Measurements from ENCODE around the gene HNRNPH3. TPM values are rescaled to one million over a fixed set of nuclear protein-coding genes. Genes with fewer than 3 reads are reported as not detected.
A peak's percentile ranks its signal among the peaks of the same experiment; 100 is the strongest.

HNRNPH3 gene
- polyA plus RNA-seq, 4 donors, result 117 to 229 (median 139) TPM

DNA sequence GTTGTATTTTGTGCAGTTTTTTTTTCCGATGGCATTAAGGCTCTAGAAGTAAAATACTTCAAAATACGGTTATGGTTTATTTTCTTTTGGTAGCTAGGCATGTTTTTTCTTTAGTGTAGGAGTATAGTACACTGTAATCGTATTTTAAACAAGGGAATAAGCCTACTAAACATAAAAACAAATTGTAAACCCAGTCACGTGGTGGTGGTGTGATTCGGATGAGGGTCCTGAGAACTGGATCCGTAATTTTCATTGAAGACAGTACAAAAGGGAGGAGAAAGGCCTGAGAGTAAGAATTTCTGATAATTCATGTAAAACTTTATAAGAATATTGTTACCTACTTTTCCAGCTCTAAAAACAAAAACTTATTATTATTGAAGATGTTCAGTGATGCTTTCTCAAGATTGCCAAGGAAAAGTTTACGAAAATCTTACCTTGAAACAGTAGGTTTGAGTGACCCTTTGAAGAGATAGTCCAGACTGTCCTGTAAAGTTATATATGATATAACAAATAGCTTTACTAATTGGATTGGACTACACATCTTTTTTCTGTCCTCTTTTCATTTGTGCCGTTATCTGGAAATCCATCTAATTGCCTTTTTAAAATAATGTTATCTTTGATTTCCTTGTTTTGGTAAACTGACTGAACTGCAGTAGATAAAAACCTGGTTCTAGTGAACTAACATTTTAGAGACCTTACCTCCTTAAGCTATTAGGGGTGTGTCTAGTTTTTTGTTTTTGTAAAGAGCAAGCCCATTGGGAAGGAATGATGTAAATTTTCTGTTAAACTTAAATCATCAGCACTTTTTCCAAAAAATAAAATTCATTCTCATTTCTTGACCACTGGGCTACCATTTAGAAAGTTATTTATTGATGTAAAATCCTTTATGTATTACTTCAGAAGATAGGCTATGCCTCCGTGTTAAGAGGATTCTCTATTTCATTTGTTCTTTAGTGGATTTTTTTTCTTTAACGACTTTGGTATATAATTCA is 1.9 kb downstream of the HNRNPH3 start:
- H3K27me3 ChIP-seq (ENCODE audit: control insufficient read depth in 3 of 3, insufficient read depth in 3 of 3, low read length in 3 of 3), result no peaks in the 10 kb centered on the region
- WGBS, 3 donors, result 0 to 1% (median 1%) methylated on average over 10 of the region's 10 CpGs
- H3K4me1 ChIP-seq (ENCODE audit: control insufficient read depth in 3 of 3, insufficient read depth in 2 of 3, low read depth in 1 of 3, low read length in 2 of 3), result peaks cover 5 to 24% (median 15%) of the 10 kb centered on the region in 3 donors
- peaks cover 0 to 6% (median 2%) of the 10 kb centered on the region in 3 donors for H3K36me3 ChIP-seq (ENCODE audit: control insufficient read depth in 3 of 3, insufficient read depth in 2 of 3, low read depth in 1 of 3, low read length in 3 of 3)
- no peaks in the 10 kb centered on the region for H3K9me3 ChIP-seq (ENCODE audit: control insufficient read depth in 2 of 2, insufficient read depth in 1 of 2, low read depth in 1 of 2, low read length in 1 of 2)
- H3K4me3 ChIP-seq (ENCODE audit: low read depth in 1 of 3, low read length in 3 of 3), result peak overlapping the region; percentile 20 to 89 (median 81)
- DNase-seq (no peak), FAIRE-seq (no peak)
- H3K27ac ChIP-seq (ENCODE audit: low read depth in 1 of 3, low read length in 2 of 3), result peak overlapping the region in 1 of 3 donors; percentile 94

DNA sequence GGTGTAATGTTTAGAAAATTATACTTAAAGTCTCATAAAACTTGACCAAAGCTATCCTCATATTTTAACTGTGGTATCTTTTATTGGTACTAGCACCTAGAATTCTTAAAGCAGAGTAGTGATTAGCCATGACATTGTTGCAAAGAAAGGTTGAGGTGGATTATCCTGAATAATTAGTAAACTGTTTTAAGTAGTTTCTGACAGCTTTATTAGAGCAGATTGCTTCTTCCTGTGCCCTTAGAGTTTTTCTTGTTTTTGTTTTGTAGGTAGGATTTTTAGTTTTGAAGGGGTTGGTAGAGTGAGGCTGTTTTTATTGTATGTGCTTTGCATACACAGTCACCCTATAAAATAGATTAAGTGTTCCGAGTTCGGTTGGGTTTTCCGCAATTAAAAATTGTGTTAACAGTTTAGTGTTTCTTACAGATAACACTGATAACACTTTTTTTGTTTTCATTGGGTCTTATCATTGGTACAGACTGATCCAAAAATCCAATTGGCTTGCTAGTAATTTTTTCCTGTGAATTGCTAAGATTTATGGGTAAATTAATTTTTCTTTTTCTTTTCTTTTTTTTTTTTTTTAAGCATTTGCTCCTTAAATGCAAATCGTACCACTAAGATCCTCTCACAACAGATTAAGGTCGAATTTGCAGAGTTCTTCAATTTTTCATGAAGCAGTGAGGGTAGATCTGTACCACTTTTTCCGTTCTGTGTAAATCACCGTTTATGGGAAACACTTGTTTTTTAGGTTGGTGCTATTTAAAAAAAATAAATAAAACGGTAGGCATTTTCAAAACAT is 3.0 kb downstream of the HNRNPH3 start:
- Histone ChIP-seq H3K4me1 (ENCODE audit: control insufficient read depth in 3 of 3, insufficient read depth in 2 of 3, low read depth in 1 of 3, low read length in 2 of 3) (peaks cover 5 to 24% (median 12%) of the 10 kb centered on the region in 3 donors), H3K9me3 (ENCODE audit: control insufficient read depth in 2 of 2, insufficient read depth in 1 of 2, low read depth in 1 of 2, low read length in 1 of 2) (no peaks in the 10 kb centered on the region), H3K27me3 (ENCODE audit: control insufficient read depth in 3 of 3, insufficient read depth in 3 of 3, low read length in 3 of 3) (no peaks in the 10 kb centered on the region), H3K27ac (ENCODE audit: low read depth in 1 of 3, low read length in 2 of 3) (no peak overlapping the region), H3K4me3 (ENCODE audit: low read depth in 1 of 3, low read length in 3 of 3) (peak overlapping the region in 2 of 3 donors; percentile 48 to 89), H3K36me3 (ENCODE audit: control insufficient read depth in 3 of 3, insufficient read depth in 2 of 3, low read depth in 1 of 3, low read length in 3 of 3) (peaks cover under 1 to 6% (median 6%) of the 10 kb centered on the region in 3 donors)
- DNase-seq, result no peak
- FAIRE-seq, result no peak
- 2% methylated on average over 8 of the region's 8 CpGs for WGBS, 3 donors

DNA sequence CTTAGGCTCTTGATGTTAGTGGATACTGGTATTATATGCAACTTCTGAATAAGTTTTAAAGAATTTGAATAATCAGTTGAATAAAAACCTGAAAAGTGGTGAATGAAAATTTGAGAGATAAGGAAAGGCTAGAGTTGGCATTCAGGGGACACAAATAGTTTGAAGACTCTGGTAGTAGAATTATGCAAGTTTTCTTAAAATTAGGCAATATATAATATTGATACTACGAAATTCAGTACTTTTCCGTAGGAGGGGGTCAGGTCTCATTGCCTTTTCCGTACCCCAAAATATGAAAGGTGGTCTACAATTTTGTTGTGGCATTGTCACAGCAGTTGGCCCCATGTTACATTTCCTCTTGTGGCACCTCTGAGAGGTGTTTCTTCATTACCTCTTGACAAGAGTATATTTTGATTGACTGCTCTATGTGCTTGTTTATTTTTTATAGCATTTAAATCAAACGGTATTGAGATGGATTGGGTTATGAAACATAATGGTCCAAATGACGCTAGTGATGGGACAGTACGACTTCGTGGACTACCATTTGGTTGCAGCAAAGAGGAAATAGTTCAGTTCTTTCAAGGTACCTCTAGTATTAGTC is 5.0 kb downstream of the HNRNPH3 start:
- H3K4me1 ChIP-seq (ENCODE audit: control insufficient read depth in 3 of 3, insufficient read depth in 2 of 3, low read depth in 1 of 3, low read length in 2 of 3), result peaks cover 5 to 17% (median 12%) of the 10 kb centered on the region in 3 donors
- 29 to 55% (median 33%) methylated on average over 7 of the region's 7 CpGs for WGBS, 3 donors
- no peaks in the 10 kb centered on the region for H3K27me3 ChIP-seq (ENCODE audit: control insufficient read depth in 3 of 3, insufficient read depth in 3 of 3, low read length in 3 of 3)
- DNase-seq, result no peak
- FAIRE-seq, result no peak
- H3K4me3 ChIP-seq (ENCODE audit: low read depth in 1 of 3, low read length in 3 of 3), result no peak overlapping the region
- H3K36me3 ChIP-seq (ENCODE audit: control insufficient read depth in 3 of 3, insufficient read depth in 2 of 3, low read depth in 1 of 3, low read length in 3 of 3), result peaks cover 12 to 21% (median 13%) of the 10 kb centered on the region in 3 donors
- H3K27ac ChIP-seq (ENCODE audit: low read depth in 1 of 3, low read length in 2 of 3), result no peak overlapping the region
- no peaks in the 10 kb centered on the region for H3K9me3 ChIP-seq (ENCODE audit: control insufficient read depth in 2 of 2, insufficient read depth in 1 of 2, low read depth in 1 of 2, low read length in 1 of 2)

DNA sequence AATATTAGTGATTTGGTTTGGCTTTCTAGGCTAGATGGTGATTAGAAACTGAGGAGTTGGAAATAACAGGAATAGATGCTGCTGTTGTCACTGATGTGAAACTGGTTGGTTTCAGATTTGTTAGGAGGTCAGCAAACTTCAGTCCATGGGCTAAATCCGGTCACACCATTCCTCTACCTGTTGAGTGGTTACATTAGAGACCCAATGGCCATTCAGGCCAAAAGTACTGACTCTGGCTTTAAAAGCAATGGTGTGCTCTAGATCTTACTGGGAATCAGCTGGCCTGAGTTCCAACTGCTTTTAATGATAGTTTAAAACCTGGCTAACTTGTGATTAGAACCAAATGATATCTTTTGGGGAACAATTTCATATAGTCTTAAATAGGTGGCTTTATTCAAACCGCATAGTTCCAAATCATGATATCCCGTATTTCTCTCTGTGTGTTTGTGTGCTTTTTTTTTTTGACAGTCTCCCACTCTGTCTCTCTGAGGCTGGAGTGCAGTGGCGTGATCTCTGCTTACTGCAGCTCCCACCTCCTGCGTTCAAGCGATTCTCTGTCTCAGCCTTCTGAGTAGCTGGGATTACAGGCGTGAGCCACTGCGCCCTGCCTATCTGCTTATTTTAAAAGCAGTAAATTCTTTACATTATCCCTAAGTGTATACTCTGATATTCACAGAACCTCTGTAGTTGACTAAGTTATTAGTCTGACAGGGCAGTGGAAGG is 8.7 kb downstream of the HNRNPH3 start:
- 94 to 97% (median 94%) methylated on average over 8 of the region's 8 CpGs for WGBS, 3 donors
- DNase-seq, result no peak
- no peaks in the 10 kb centered on the region for H3K9me3 ChIP-seq (ENCODE audit: control insufficient read depth in 2 of 2, insufficient read depth in 1 of 2, low read depth in 1 of 2, low read length in 1 of 2)
- FAIRE-seq, result no peak
- peaks cover 15 to 25% (median 17%) of the 10 kb centered on the region in 3 donors for H3K36me3 ChIP-seq (ENCODE audit: control insufficient read depth in 3 of 3, insufficient read depth in 2 of 3, low read depth in 1 of 3, low read length in 3 of 3)
- no peak overlapping the region for H3K4me3 ChIP-seq (ENCODE audit: low read depth in 1 of 3, low read length in 3 of 3)
- H3K4me1 ChIP-seq (ENCODE audit: control insufficient read depth in 3 of 3, insufficient read depth in 2 of 3, low read depth in 1 of 3, low read length in 2 of 3), result peaks cover 5 to 17% (median 11%) of the 10 kb centered on the region in 3 donors
- no peak overlapping the region for H3K27ac ChIP-seq (ENCODE audit: low read depth in 1 of 3, low read length in 2 of 3)
- no peaks in the 10 kb centered on the region for H3K27me3 ChIP-seq (ENCODE audit: control insufficient read depth in 3 of 3, insufficient read depth in 3 of 3, low read length in 3 of 3)

DNA sequence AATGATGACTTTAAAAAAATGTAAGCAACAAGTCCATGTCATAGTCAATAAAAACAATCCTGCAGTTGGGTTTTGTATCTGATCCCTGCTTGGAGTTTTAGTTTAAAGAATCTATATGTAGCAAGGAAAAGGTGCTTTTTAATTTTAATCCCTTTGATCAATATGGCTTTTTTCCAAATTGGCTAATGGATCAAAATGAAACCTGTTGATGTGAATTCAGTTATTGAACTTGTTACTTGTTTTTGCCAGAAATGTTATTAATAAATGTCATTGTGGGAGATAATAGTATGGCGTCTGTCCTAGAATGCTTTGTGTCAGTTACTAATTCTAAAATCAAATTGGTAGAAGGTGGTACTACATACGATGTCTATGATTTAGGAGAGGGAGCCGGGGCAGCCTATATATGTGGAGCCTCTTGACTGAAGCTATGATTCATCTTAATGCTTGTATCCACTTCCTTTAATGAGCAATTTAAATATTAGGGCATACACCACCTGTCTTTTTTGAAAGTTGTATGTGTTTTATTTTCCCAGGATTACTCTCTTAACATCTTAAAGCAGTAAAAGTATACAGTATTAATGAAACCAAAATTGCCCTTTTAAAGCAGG is 11.1 kb downstream of the HNRNPH3 start:
- 87 to 92% (median 88%) methylated on average over 3 of the region's 3 CpGs for WGBS, 3 donors
- no peaks in the 10 kb centered on the region for H3K27me3 ChIP-seq (ENCODE audit: control insufficient read depth in 3 of 3, insufficient read depth in 3 of 3, low read length in 3 of 3)
- H3K27ac ChIP-seq (ENCODE audit: low read depth in 1 of 3, low read length in 2 of 3), result no peak overlapping the region
- H3K4me1 ChIP-seq (ENCODE audit: control insufficient read depth in 3 of 3, insufficient read depth in 2 of 3, low read depth in 1 of 3, low read length in 2 of 3), result no peaks in the 10 kb centered on the region
- DNase-seq, result no peak
- FAIRE-seq, result no peak
- H3K36me3 ChIP-seq (ENCODE audit: control insufficient read depth in 3 of 3, insufficient read depth in 2 of 3, low read depth in 1 of 3, low read length in 3 of 3), result peaks cover 15 to 30% (median 17%) of the 10 kb centered on the region in 3 donors
- H3K9me3 ChIP-seq (ENCODE audit: control insufficient read depth in 2 of 2, insufficient read depth in 1 of 2, low read depth in 1 of 2, low read length in 1 of 2), result no peaks in the 10 kb centered on the region
- H3K4me3 ChIP-seq (ENCODE audit: low read depth in 1 of 3, low read length in 3 of 3), result no peak overlapping the region

DNA sequence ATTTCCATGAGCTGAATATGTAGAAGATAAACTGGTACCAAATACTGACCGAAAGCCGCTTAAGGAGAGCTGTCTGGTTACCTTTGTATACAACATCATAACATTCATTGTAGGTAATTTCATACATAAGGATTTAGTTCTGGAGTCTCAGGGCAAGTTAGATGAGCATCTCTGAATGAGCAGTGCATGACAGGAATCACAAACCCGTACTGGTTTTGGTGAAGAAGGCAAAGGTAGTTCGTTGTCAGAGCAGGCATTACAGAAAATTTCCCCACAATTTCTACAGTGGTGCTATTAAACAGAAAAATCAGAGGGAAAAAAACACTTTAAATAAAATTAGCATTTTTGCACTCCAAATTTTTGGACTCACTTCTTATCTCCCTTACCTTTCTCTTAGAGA is 13.8 kb downstream of the HNRNPH3 start:
- H3K36me3 ChIP-seq (ENCODE audit: control insufficient read depth in 3 of 3, insufficient read depth in 2 of 3, low read depth in 1 of 3, low read length in 3 of 3), result peaks cover 7 to 35% (median 13%) of the 10 kb centered on the region in 3 donors
- no peaks in the 10 kb centered on the region for H3K9me3 ChIP-seq (ENCODE audit: control insufficient read depth in 2 of 2, insufficient read depth in 1 of 2, low read depth in 1 of 2, low read length in 1 of 2)
- no peaks in the 10 kb centered on the region for H3K4me1 ChIP-seq (ENCODE audit: control insufficient read depth in 3 of 3, insufficient read depth in 2 of 3, low read depth in 1 of 3, low read length in 2 of 3)
- DNase-seq (no peak), FAIRE-seq (no peak)
- WGBS, 3 donors, result 84 to 93% (median 90%) methylated on average over 4 of the region's 4 CpGs
- H3K27me3 ChIP-seq (ENCODE audit: control insufficient read depth in 3 of 3, insufficient read depth in 3 of 3, low read length in 3 of 3), result no peaks in the 10 kb centered on the region
- H3K4me3 ChIP-seq (ENCODE audit: low read depth in 1 of 3, low read length in 3 of 3), result no peak overlapping the region
- H3K27ac ChIP-seq (ENCODE audit: low read depth in 1 of 3, low read length in 2 of 3), result no peak overlapping the region

DNA sequence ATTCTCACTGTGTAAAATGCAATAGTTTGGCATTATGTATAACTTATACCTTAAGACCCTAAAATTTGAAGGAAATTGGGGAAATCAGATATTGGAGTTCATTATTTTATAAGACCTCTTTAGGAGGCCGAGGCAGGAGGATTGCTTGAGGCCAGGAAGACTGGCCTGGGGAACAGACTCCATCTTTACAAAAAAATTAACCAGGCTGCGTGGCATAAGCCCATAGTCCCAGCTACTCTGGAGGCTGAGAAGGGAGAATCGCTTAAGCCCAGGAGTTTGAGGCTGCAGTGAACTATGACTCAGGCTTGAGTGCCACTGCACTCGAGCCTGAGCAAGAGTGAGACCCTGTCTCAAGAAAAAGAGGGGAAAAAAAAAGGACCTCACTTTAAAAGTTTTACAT is 14.9 kb downstream of the HNRNPH3 start:
- no peak for FAIRE-seq
- Histone ChIP-seq H3K4me3 (ENCODE audit: low read depth in 1 of 3, low read length in 3 of 3) (no peak overlapping the region), H3K9me3 (ENCODE audit: control insufficient read depth in 2 of 2, insufficient read depth in 1 of 2, low read depth in 1 of 2, low read length in 1 of 2) (no peaks in the 10 kb centered on the region)

More for the DNA sequence above, 14.9 kb downstream of the HNRNPH3 start:
- no peaks in the 10 kb centered on the region for H3K4me1 ChIP-seq (ENCODE audit: control insufficient read depth in 3 of 3, insufficient read depth in 2 of 3, low read depth in 1 of 3, low read length in 2 of 3)
- no peak for DNase-seq
- no peak overlapping the region for H3K27ac ChIP-seq (ENCODE audit: low read depth in 1 of 3, low read length in 2 of 3)
- H3K36me3 ChIP-seq (ENCODE audit: control insufficient read depth in 3 of 3, insufficient read depth in 2 of 3, low read depth in 1 of 3, low read length in 3 of 3), result peaks cover 4 to 33% (median 6%) of the 10 kb centered on the region in 3 donors
- 81 to 94% (median 84%) methylated on average over 4 of the region's 4 CpGs for WGBS, 3 donors
- H3K27me3 ChIP-seq (ENCODE audit: control insufficient read depth in 3 of 3, insufficient read depth in 3 of 3, low read length in 3 of 3), result no peaks in the 10 kb centered on the region

All from small intestine (tissue), 7 donors.